ENCODE measurements around the gene ALG12. TPM values are rescaled to one million over a fixed set of nuclear protein-coding genes. Genes with fewer than 3 reads are reported as not detected.

Gene ALG12
- total RNA-seq, 1 donor from 2014 or later = 16.4 TPM

GRCh38 chr22:49885281-49885680 is 33.0 kb downstream of the ALG12 start:
- no peak for DNase-seq (ENCODE audit: low read depth)
- TF ChIP-seq CTCF (conservative IDR thresholded peaks at IDR 0.05; ENCODE audit: low read depth, low read length) = no peak
- H3K4me3 ChIP-seq (ENCODE audit: low read depth, low read length) = no peak overlapping the region

GRCh38 chr22:49884503-49885260 is 33.6 kb downstream of the ALG12 start:
- no peak for DNase-seq (ENCODE audit: low read depth)
- TF ChIP-seq CTCF (conservative IDR thresholded peaks at IDR 0.05; ENCODE audit: low read depth, low read length) = no peak
- H3K4me3 ChIP-seq (ENCODE audit: low read depth, low read length) = no peak overlapping the region

- TF ChIP-seq CTCF (conservative IDR thresholded peaks at IDR 0.05; ENCODE audit: low read depth, low read length) = no peak
- no peak overlapping the region for H3K4me3 ChIP-seq (ENCODE audit: low read depth, low read length)
- no peak for DNase-seq (ENCODE audit: low read depth)
Measured at GRCh38 chr22:49884075-49884474, 34.2 kb downstream of the ALG12 start.

- TF ChIP-seq CTCF (conservative IDR thresholded peaks at IDR 0.05; ENCODE audit: low read depth, low read length) = no peak
- no peak for DNase-seq (ENCODE audit: low read depth)
- no peak overlapping the region for H3K4me3 ChIP-seq (ENCODE audit: low read depth, low read length)
Measured at GRCh38 chr22:49883294-49883640, 35.0 kb downstream of the ALG12 start.

- DNase-seq (ENCODE audit: low read depth) = no peak
- TF ChIP-seq CTCF (conservative IDR thresholded peaks at IDR 0.05; ENCODE audit: low read depth, low read length) = no peak
- no peak overlapping the region for H3K4me3 ChIP-seq (ENCODE audit: low read depth, low read length)
Measured at GRCh38 chr22:49882519-49883293, 35.5 kb downstream of the ALG12 start.

GRCh38 chr22:49881856-49882255 is 36.4 kb downstream of the ALG12 start:
- TF ChIP-seq CTCF (conservative IDR thresholded peaks at IDR 0.05; ENCODE audit: low read depth, low read length) = no peak
- H3K4me3 ChIP-seq (ENCODE audit: low read depth, low read length) = no peak overlapping the region
- no peak for DNase-seq (ENCODE audit: low read depth)
